Kidney capillary endothelial cell (primary cell): ENCODE data around the gene ANKRD40.
"Not testable (repeated sequence)": the region's sequence is repeated elsewhere in the genome, so short reads cannot be mapped to it uniquely, and the experiment has no call there.

ENCODE experiments used
- DNase-seq: peaks from one replicate; pipeline ENCODE4 v3.0.0-alpha.2; 2018; ENCODE audit warnings: low spot score

ANKRD40 gene

DNA sequence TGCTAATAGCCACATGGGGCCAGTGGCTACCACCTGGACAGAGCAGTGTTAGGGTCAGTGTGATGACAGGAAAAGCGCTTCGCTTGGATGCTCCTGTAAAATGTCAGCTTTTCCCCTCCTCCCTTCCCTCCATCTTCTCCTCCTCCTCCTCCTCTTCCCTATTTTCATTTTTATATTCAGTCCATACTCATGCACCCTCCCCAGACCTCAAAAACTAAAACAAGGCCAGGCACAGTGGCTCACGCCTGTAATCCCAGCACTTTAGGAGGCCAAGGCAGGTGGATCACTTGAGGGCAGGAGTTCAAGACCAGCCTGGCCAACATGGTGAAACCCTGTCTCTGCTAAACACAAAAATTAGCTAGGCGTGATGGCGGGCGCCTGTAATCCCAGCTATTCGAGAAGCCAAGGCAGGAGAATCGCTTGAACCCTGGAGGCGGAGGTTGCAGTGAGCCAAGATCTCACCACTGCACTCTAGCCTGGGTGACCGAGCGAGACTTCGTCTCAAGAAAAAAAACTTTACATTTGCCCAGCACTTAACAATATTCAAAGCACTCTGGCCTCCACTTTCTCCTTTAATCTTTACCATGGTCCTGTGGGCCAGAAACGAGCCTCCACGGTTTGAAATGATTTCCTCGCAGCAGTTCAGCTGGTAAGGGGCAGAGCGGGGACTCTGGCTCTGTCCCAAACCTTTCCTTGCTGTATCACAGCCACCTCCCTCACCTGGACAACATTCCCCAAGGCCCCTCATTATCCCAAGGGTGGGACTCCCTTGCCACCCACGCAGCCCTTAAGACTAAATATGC is 21.8 kb downstream of the ANKRD40 start:
- no peak for DNase-seq

DNA sequence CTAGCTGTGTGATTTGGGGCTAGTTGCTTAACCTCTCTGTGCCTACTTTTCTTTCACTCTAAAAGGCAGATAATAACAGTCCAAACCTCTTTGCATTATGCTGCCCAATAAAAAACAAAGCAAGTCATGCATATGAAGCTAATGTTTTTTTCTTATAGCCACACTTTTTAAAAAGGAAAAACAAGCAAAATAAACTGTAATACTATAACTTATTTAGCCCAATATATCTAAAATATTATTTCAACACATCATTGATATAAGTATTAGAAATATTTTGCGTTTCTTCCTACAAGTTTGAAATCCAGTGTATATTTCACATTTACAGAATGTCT is 22.4 kb downstream of the ANKRD40 start:
- no peak for DNase-seq

DNA sequence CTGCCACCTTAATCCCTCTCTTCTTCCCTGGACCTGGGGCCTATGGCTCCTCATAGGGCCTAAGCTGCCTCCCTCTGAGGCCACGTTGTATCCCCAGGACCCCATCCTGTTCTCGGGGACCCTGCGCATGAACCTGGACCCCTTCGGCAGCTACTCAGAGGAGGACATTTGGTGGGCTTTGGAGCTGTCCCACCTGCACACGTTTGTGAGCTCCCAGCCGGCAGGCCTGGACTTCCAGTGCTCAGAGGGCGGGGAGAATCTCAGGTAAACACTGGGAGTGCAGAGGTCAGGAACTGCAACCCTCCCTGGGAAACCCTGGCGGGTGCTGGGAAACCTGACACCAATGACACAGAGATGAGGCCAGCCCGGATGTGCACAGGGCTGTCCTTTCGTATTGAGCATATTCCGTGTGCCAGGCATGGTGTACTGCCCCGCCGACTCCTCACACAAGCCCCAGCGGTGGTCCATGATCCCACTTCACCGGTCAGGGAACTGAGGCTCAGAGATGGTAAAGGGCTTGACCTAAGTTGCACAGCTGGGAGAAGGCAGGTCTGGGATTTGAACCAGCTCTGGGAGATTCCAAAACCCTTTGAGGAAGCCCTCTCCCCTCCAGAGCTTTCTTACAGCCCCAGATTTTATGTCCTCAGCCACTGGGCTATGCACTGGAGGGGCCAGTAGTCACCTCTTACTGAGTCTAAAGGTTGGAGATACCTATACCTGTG is 22.9 kb downstream of the ANKRD40 start:
- DNase-seq, result no peak

DNA sequence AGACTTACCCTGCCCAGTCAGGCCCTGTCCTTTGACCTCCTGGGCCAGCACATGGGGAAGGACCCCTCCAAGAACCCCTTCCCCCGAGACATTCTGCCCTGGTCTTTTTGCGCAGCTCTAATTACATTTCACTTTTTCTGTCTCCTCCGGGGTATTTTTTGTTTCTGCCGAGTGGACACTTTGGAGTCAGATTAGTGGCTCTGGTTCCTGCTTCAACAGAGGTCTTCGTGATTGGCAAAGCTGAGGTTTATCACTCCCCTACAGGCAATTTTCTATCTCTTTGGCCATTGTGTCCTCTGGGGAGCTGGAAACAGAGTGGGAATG is 23.5 kb downstream of the ANKRD40 start:
- DNase-seq, result no peak

DNA sequence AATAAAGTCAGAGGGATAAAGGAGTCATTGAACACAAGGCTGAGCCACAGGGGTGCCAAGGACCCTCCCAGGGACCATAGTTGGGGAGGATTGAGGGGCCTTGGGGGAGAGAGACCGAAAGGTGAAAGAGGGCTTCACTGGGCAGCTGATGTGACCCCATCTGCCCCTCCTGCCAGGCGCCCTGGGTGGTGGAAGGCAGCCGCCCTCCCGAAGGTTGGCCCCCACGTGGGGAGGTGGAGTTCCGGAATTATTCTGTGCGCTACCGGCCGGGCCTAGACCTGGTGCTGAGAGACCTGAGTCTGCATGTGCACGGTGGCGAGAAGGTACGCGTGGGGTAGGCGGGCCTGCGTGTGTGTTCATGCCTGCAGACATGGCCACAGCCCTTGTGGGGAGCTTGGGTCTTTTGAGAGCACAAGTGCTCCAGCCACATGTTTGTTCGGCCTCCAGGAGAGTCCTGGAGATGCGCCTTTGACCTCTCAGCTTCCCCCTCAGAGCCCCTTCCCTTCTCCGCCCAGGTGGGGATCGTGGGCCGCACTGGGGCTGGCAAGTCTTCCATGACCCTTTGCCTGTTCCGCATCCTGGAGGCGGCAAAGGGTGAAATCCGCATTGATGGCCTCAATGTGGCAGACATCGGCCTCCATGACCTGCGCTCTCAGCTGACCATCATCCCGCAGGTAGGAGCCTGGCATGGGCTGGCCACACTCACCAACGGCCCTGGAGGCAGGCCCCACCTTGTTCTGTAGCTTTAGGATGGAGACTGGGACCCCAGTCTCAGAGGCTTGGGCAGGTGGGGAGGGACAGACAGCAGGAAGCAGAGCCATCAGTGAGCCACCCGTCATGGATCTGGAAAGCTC is 24.1 kb downstream of the ANKRD40 start:
- DNase-seq, result no peak

DNA sequence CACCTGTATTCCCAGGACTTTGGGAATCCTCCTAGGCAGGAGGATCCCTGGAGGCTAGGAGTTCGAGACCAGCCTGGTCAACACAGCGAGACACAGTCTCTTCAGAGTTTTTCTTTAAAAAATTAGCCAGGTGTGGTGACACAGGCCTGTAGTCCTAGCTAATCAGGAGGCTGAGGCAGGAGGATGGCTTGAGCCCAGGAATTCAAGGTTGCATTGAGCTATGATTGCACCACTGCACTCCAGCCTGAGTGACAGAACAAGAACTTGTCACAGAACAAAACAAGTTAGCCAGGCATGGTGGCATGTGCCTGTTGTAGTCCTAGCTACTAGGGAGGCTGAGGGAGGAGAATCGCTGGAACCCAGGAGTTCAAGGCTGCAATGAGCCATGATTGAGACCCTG is 24.8 kb downstream of the ANKRD40 start:
- no peak for DNase-seq

DNA sequence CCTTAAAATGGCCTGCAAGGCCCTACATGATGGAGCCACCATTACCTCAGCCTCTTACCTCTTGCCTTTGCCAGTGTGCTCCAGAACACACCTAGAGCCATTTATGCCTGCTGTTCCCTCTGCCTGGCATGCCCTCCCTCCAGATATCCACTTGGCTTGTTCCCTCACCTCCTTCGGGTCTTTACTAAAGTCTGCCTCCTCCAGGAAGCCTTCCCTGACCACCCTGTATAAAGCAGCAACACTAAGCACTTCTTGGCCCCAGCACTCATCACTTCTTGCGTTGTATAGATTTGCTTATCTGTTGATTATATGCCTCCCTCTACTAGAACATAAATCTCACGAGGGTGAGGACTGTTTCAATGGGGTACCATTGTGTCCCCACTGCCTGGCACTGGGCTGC is 25.3 kb downstream of the ANKRD40 start:
- no peak for DNase-seq

DNA sequence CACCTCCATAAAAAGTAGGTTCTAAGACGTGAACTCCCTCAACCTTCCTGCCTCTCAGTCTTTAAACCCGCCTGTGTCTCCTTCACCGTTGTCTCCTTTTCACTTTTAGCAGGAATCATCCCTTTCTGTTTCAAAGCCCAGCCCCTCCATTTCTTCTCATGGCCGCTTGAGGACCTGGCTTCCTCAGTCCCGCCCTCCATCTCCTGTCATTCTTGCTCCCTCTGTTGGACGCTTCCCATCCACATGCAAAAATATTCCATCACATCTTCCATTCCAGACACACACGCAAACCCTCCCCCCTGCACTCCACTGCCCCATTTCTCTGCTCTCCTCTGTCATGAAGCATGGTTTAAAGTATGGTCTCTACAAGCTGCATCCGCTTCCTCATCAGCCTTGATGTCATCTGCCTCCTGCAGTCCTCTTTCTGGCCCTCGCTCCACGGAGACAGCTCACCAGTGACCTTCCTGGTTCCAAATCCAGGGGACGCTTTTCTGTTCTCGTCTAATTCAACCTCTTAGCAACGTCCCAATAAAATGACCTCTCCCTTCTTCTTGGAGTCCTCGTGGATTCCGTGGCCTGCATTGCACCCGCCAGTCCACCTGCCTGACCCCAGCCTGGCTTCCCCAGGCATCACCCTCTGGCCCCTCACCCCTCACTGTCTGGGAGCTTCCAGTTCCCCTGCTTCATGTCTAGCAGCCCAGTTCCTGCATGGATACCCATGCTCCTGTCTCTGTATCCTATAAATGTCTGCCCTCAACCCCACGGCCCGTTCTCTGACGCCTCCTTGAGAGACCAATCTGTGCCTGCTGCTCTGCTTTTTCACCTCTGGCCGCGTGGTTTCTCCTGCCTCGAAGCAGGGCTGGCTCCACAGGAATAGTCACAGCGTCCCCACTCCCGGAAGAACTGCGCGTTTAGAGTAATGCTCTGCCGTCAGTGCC is 26.2 kb downstream of the ANKRD40 start:
- DNase-seq, result peak; percentile 55

DNA sequence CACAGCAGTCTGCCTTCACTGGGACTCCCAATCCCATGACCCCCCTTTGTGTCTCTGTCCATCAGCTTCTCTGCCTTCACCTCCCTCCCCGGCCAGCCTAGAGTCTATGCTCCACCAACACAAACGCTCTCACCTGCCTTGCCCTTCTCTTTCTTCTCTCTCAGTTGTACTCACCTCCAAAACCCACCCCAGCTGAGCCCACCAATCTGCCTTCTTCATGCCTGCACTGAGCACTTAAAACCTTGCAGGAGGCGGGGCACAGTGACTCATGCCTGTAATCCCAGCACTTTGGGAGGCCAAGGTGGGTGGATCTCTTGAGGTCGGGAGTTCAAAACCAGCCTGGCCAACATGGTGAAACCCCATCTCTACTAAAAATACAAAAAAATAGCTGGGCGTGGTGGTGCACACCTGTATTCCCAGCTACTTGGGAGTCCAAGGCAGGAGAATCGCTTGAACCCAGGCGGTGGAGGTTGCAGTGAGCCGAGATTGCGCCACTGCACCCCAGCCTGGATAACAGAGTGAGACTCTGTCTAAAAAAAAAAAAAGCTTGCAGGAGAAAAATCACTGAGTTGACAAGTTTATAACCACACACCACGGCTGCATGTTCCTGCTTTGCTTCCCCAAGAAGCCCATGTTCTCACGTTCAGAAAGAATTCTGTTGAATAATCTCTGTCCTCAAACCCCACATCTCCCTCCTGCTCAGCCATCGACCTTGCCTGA is 27.0 kb downstream of the ANKRD40 start:
- DNase-seq, result not testable (repeated sequence)

DNA sequence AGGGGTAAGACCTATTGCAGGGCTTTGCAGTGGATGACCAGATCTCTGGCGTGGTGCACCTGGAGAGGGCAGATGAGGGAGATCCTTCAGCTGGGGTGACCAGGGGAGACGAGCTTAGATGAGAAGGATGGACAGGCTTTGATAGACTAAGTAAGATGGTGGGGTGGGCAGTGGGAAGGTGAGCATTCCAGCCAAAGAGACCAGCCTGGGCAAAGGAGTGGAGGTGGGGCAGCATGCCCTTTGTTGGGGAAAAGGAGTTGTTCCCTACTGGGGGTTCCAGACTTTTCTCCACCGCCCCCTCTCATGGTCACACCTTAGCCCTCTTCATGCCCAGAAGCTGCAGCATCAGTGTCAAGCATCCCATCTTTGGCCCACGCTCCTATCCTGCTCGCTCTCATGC is 27.6 kb downstream of the ANKRD40 start:
- DNase-seq, result no peak

DNA sequence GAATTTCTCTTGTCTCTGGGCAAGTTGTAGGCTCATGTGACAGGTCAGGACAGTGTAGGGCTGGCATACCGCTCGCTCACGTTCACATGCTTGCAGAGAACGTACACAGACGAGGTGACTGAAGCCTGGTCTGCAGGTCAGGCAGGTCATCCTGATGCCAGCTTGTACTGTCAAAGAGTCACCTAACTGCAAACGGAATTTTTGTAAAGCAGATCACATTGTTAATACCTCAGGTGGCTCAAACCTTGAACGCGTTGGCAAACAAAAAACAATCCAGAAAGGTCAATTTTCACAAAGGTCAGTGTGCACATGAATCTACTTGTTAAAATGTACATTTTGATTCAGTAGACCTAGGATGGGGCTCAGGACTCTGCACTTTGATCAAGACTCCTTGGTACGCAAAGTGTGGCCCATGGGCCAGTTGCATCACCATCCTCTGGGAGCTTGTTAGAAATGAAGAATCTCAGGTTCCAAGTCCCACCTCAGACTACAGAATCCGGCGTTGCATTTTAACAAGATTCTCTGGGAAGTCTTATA is 28.6 kb downstream of the ANKRD40 start:
- no peak for DNase-seq

DNA sequence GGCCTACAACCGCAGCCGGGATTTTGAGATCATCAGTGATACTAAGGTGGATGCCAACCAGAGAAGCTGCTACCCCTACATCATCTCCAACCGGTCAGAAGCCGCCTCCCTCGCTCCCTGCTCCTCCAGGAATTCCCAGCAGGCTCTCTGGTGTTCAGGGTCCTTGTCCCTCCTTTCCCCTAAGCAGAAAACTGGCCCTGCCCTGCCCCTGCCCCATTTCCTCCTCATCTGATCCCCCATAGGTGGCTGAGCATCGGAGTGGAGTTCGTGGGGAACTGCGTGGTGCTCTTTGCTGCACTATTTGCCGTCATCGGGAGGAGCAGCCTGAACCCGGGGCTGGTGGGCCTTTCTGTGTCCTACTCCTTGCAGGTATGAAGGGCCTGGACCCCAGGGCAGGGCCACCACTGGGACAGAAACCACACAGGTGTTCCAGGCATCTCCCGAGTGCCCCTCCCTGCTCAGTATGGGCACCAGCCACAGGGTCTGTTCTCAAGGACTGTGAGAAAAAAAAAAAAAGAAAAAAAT is 29.8 kb downstream of the ANKRD40 start:
- DNase-seq, result no peak

DNA sequence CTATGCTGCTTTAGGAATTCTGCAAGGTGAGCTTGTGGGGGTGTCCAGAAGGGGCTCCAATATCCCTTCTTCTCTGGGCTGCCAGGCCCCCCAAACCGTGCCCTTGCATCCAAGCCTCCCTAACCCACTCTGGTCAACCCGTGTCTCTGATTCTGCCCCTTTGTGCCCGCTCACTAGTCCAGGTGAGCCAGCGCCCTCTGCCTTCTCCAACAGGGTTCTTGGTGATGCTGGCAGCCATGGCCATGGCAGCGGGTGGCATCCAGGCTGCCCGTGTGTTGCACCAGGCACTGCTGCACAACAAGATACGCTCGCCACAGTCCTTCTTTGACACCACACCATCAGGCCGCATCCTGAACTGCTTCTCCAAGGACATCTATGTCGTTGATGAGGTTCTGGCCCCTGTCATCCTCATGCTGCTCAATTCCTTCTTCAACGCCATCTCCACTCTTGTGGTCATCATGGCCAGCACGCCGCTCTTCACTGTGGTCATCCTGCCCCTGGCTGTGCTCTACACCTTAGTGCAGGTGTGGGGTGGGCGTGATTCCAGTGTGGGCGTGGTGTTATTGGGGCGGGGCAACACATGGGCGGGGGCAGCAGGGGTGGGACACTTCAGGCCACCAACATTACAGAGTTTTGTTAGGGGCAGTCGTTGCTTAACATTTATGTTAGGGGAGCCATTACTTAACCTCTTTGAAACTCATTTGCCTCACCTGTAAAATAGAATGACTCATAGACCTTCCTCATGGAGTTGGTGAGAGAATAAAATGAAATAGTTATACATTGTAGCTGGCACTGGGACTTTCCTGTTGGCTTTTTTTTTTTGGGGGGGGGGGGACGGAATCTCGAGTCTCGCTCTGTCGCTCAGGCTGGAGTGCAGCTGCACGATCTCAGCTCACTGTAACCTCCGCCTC is 31.4 kb downstream of the ANKRD40 start:
- no peak for DNase-seq

DNA sequence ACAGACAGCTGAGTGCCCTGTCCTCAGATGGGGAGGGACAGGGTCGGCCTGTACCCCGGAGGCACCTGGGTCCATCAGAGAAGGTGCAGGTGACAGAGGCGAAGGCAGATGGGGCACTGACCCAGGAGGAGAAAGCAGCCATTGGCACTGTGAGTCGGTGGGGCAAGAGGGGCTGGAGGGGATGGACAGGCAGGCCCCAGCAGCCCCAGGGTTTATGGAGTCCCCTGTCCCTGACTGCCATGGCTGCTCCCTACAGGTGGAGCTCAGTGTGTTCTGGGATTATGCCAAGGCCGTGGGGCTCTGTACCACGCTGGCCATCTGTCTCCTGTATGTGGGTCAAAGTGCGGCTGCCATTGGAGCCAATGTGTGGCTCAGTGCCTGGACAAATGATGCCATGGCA is 32.1 kb downstream of the ANKRD40 start:
- DNase-seq, result no peak

DNA sequence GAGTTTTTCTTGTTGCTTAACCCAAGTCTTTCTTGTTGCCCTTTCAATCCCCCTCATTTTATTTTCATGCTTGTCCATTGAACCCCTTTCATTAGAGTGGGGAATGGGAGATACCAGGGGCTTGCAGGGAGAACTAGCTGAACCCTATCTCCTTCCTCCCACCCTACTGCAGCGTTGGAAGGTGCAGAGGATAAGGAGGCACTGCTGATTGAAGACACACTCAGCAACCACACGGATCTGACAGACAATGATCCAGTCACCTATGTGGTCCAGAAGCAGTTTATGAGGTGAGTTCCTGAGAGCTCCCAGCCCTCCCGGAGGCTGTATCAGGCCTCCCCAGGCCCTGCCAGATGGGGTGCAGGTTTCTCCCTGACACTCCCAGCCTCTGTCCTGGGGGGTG is 32.5 kb downstream of the ANKRD40 start:
- DNase-seq, result no peak

DNA sequence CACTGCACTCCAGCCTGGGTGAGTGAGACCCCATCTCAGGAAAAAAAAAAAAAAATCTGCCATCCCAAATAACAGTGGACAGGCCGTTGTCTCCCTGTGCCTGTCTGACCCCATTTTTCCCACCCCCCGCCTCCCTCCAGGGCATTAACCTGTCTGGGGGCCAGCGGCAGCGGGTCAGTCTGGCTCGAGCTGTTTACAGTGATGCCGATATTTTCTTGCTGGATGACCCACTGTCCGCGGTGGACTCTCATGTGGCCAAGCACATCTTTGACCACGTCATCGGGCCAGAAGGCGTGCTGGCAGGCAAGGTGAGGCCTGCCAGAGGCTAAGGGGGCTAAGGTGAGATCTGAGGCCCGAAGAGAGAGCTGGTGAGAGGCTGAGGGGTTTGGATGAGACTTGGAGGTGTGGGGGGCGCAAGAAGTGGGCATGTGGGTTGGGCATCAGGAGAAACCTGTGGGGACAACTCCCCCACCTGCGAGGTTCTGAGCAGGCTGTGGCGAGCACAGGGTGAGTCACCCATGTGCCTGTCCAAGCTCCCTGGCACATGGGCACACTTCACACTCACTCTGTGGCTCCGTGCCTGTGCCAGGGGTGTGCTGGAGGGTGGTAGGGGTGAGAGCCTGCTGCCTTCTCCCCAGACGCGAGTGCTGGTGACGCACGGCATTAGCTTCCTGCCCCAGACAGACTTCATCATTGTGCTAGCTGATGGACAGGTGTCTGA is 34.7 kb downstream of the ANKRD40 start:
- no peak for DNase-seq

DNA sequence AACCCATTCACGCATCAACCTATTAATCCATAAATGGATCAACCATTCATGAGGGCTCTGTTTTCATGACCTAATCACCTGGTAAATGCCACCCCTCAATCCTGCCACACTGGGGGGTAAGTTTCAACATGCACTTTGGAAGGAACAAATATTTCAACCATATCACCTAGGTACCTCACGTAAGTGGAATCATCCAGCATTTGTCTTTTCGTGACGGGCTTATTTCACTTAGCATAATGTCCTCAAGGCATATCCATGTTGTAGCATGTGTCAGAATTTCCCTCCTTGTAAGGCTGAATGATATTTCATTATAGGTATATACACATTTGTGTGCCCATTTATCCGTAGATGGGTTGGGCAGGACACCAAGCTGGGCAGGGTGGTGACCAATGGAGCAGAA is 35.6 kb downstream of the ANKRD40 start:
- DNase-seq, result no peak

DNA sequence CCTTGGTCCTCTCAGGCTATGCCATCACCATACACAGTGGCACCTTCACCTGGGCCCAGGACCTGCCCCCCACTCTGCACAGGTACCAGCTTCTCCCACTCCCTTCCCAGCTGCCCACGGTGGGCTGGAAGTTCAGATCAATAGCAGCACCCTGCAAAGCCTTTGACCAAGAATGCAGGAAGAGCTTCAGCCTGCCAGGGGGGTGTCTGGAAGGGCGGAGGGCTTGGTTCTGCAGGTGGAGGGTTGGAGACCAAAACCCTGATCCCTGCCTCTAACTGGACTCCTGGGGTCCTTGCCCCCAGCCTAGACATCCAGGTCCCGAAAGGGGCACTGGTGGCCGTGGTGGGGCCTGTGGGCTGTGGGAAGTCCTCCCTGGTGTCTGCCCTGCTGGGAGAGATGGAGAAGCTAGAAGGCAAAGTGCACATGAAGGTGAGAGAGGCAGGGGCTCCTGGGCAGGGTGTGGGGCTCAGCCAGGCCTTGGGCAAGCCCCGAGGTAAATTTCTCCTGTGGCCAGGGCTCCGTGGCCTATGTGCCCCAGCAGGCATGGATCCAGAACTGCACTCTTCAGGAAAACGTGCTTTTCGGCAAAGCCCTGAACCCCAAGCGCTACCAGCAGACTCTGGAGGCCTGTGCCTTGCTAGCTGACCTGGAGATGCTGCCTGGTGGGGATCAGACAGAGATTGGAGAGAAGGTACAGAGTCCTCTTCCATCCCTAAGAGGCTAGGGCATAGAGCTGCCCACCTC is 38.7 kb downstream of the ANKRD40 start:
- DNase-seq, result no peak
